RWPE2 (cell line): Measurements from ENCODE around the gene NACC2.
A peak's percentile ranks its signal among the peaks of the same experiment; 100 is the strongest.

Source experiments
- ATAC-seq: fragments of 200-7000 bp; cut with Tn5 transposase; 3 replicates; pipeline ENCODE4 v1.9.1; 2021; ENCODE audit warnings: low read depth
- DNase-seq: peaks from one replicate; pipeline ENCODE4 v3.0.0-alpha.2; 2020; ENCODE audit warnings: low spot score
- H3K27ac ChIP-seq: fragments of 450-650 bp; 2 replicates; pipeline ENCODE4 v1.5.1; 2017; ENCODE audit warnings: mild to moderate bottlenecking; ENCODE audit not compliant: poor library complexity, severe bottlenecking
- H3K27me3 ChIP-seq: fragments of 250-450 bp; sonication (Bioruptor Pico); 2 replicates; pipeline ENCODE4 v1.5.1; 2021; ENCODE audit warnings: mild to moderate bottlenecking, moderate library complexity; ENCODE audit not compliant: insufficient read depth, poor library complexity, severe bottlenecking
- H3K36me3 ChIP-seq: fragments of 250-450 bp; sonication (Bioruptor Pico); 2 replicates; pipeline ENCODE4 v1.5.1; 2020; ENCODE audit warnings: low read depth, mild to moderate bottlenecking, moderate library complexity
- H3K4me1 ChIP-seq: fragments of 250-450 bp; sonication (Bioruptor Pico); 2 replicates; pipeline ENCODE4 v1.5.1; 2021; ENCODE audit warnings: mild to moderate bottlenecking, moderate library complexity; ENCODE audit not compliant: insufficient read depth, poor library complexity, severe bottlenecking
- H3K4me3 ChIP-seq: fragments of 250-450 bp; sonication (Bioruptor Pico); 2 replicates; pipeline ENCODE4 v1.5.1; 2021; ENCODE audit warnings: mild to moderate bottlenecking, moderate library complexity; ENCODE audit not compliant: severe bottlenecking
- H3K9me3 ChIP-seq: fragments of 250-450 bp; sonication (Bioruptor Pico); 2 replicates; pipeline ENCODE4 v1.5.1; 2021; ENCODE audit warnings: mild to moderate bottlenecking, moderate library complexity; ENCODE audit not compliant: severe bottlenecking
- CTCF ChIP-seq: fragments of 450-650 bp; IDR thresholded peaks from one replicate; pipeline ENCODE4 v1.5.1; 2017; ENCODE audit warnings: mild to moderate bottlenecking, moderate library complexity; ENCODE audit not compliant: poor library complexity, severe bottlenecking

The NACC2 gene

GRCh38 chr9:136081826-136082495 lies 13.1 kb downstream of the NACC2 start:
- DNase-seq (peak; percentile 54), ATAC-seq (no peak)
- H3K9me3 ChIP-seq = no peaks in the 10 kb centered on the region
- no peak overlapping the region for H3K4me3 ChIP-seq
- peaks cover 3% of the 10 kb centered on the region for H3K4me1 ChIP-seq
- H3K27ac ChIP-seq = no peak overlapping the region
- no peak for TF ChIP-seq CTCF
- H3K36me3 ChIP-seq = no peaks in the 10 kb centered on the region
- no peaks in the 10 kb centered on the region for H3K27me3 ChIP-seq

- H3K4me3 ChIP-seq = no peak overlapping the region
- H3K36me3 ChIP-seq = no peaks in the 10 kb centered on the region
- no peaks in the 10 kb centered on the region for H3K27me3 ChIP-seq
- no peak overlapping the region for H3K27ac ChIP-seq
- no peak for TF ChIP-seq CTCF
- peaks cover 3% of the 10 kb centered on the region for H3K4me1 ChIP-seq
- H3K9me3 ChIP-seq = no peaks in the 10 kb centered on the region
- ATAC-seq (no peak), DNase-seq (peak; percentile 47)
Measured at GRCh38 chr9:136081113-136081825, 13.8 kb downstream of the NACC2 start.

GRCh38 chr9:136080716-136081112 lies 14.4 kb downstream of the NACC2 start:
- no peak for TF ChIP-seq CTCF
- H3K4me1 ChIP-seq = peaks cover 3% of the 10 kb centered on the region
- H3K27me3 ChIP-seq = no peaks in the 10 kb centered on the region
- ATAC-seq = no peak
- H3K9me3 ChIP-seq = no peaks in the 10 kb centered on the region
- H3K4me3 ChIP-seq = no peak overlapping the region
- peak; percentile 50 for DNase-seq
- no peak overlapping the region for H3K27ac ChIP-seq
- no peaks in the 10 kb centered on the region for H3K36me3 ChIP-seq

- peak; percentile 48 for DNase-seq
- no peaks in the 10 kb centered on the region for H3K9me3 ChIP-seq
- peaks cover 3% of the 10 kb centered on the region for H3K4me1 ChIP-seq
- no peak overlapping the region for H3K4me3 ChIP-seq
- H3K36me3 ChIP-seq = no peaks in the 10 kb centered on the region
- TF ChIP-seq CTCF = no peak
- no peak for ATAC-seq
- no peaks in the 10 kb centered on the region for H3K27me3 ChIP-seq
- no peak overlapping the region for H3K27ac ChIP-seq
Measured at GRCh38 chr9:136079916-136080246, 15.2 kb downstream of the NACC2 start.
